DOHH2 (cell line): ENCODE results near the gene TRERF1.
A peak's percentile ranks its signal among the peaks of the same experiment; 100 is the strongest.

Experiments used
- H3F3A ChIP-seq: fragments of 200-600 bp; sonication (generic), shearing (Covaris generic); 2 replicates; pipeline ENCODE4 v1.6.0; 2016; ENCODE audit warnings: antibody characterized with exemption, mild to moderate bottlenecking; ENCODE audit not compliant: control insufficient read depth, insufficient read depth
- H3K27ac ChIP-seq: fragments of 200-600 bp; sonication (generic); 2 replicates; pipeline ENCODE4 v1.5.1; 2014; ENCODE audit warnings: low read depth, mild to moderate bottlenecking, low read length, moderate library complexity
- H3K27me3 ChIP-seq: fragments of 200-600 bp; sonication (generic); 2 replicates; pipeline ENCODE4 v1.6.1; 2014; ENCODE audit warnings: mild to moderate bottlenecking, low read length, mixed read lengths; ENCODE audit not compliant: control insufficient read depth
- H3K36me3 ChIP-seq: fragments of 200-600 bp; sonication (generic); 2 replicates; pipeline ENCODE4 v1.6.1; 2014; ENCODE audit warnings: mild to moderate bottlenecking, low read length, moderate library complexity, mixed read lengths; ENCODE audit not compliant: control insufficient read depth
- H3K4me1 ChIP-seq: fragments of 200-600 bp; sonication (generic); 2 replicates; pipeline ENCODE4 v1.6.1; 2014; ENCODE audit warnings: mild to moderate bottlenecking, low read length, mixed read lengths; ENCODE audit not compliant: control insufficient read depth
- H3K4me2 ChIP-seq: fragments of 200-600 bp; sonication (generic); 2 replicates; pipeline ENCODE4 v1.6.0; 2014; ENCODE audit warnings: mild to moderate bottlenecking, low read length, moderate library complexity
- H3K4me3 ChIP-seq: fragments of 200-600 bp; sonication (generic); 2 replicates; pipeline ENCODE4 v1.5.1; 2014; ENCODE audit warnings: mild to moderate bottlenecking, low read length, mixed read lengths
- H3K79me2 ChIP-seq: fragments of 200-600 bp; sonication (generic); 2 replicates; pipeline ENCODE4 v1.6.1; 2014; ENCODE audit warnings: mild to moderate bottlenecking, low read length, mixed read lengths; ENCODE audit not compliant: control insufficient read depth
- H3K9me2 ChIP-seq: fragments of 200-600 bp; sonication (generic); replicated peaks from 2 replicates; pipeline ENCODE4 v1.6.1; 2014; ENCODE audit warnings: mild to moderate bottlenecking, low read length, mixed read lengths; ENCODE audit not compliant: control insufficient read depth
- H3K9me3 ChIP-seq: fragments of 200-600 bp; sonication (generic); 2 replicates; pipeline ENCODE4 v1.6.1; 2014; ENCODE audit warnings: antibody characterized with exemption, low read length, mixed read lengths; ENCODE audit not compliant: control insufficient read depth, insufficient read depth
- H4K20me1 ChIP-seq: fragments of 200-600 bp; sonication (generic); 2 replicates; pipeline ENCODE4 v1.6.0; 2014; ENCODE audit warnings: low read depth, mild to moderate bottlenecking, antibody characterized with exemption, low read length, moderate library complexity; ENCODE audit not compliant: control insufficient read depth, insufficient read depth
- CTCF ChIP-seq: fragments of 200-600 bp; sonication (generic); IDR thresholded peaks from one replicate; pipeline ENCODE4 v1.5.1; 2014; ENCODE audit warnings: antibody characterized with exemption, mild to moderate bottlenecking, low read depth, low read length; ENCODE audit not compliant: poor library complexity, severe bottlenecking
- EZH2phosphoT487 ChIP-seq: fragments of 200-600 bp; sonication (generic); IDR thresholded peaks from 2 replicates; pipeline ENCODE4 v1.6.1; 2017; ENCODE audit warnings: borderline replicate concordance, mild to moderate bottlenecking, antibody characterized with exemption, low read length, moderate library complexity, mixed read lengths

TRERF1 gene

GRCh38 chr6:42453654-42454427 is 2.1 kb upstream of the TRERF1 start:
- peaks cover 27% of the 10 kb centered on the region for H3K79me2 ChIP-seq
- H3K4me1 ChIP-seq, result peaks cover 34% of the 10 kb centered on the region
- peak overlapping the region; percentile 93 for H3K4me3 ChIP-seq
- no peaks in the 10 kb centered on the region for H3K9me3 ChIP-seq
- peaks cover 12% of the 10 kb centered on the region; the same call in 1 of the 2 replicates for H4K20me1 ChIP-seq
- H3K4me2 ChIP-seq, result peak overlapping the region; percentile 97
- 0 out of 2 replicates have a peak overlapping the region, but pooled peaks have one; percentile 86 for H3K27ac ChIP-seq
- peaks cover 25% of the 10 kb centered on the region for H3K36me3 ChIP-seq
- no peaks in the 10 kb centered on the region; the same call in 1 of the 2 replicates for H3K27me3 ChIP-seq
- H3K9me2 ChIP-seq, result no peaks in the 10 kb centered on the region
- peaks cover 15% of the 10 kb centered on the region for H3F3A ChIP-seq
- TF ChIP-seq EZH2phosphoT487 (no peak), CTCF (no peak)

- Histone ChIP-seq H3F3A (peaks cover 15% of the 10 kb centered on the region), H3K27me3 (no peaks in the 10 kb centered on the region; the same call in 1 of the 2 replicates), H3K79me2 (peaks cover 34% of the 10 kb centered on the region), H4K20me1 (peaks cover 14% of the 10 kb centered on the region; the same call in 1 of the 2 replicates), H3K4me3 (peak overlapping the region; percentile 93), H3K4me2 (peak overlapping the region; percentile 97), H3K4me1 (peaks cover 40% of the 10 kb centered on the region), H3K27ac (peak overlapping the region; percentile 86), H3K9me2 (no peaks in the 10 kb centered on the region), H3K9me3 (no peaks in the 10 kb centered on the region), H3K36me3 (peaks cover 31% of the 10 kb centered on the region)
- no peak for TF ChIP-seq EZH2phosphoT487
- no peak for TF ChIP-seq CTCF
Measured at GRCh38 chr6:42453031-42453653, 1.4 kb upstream of the TRERF1 start.

GRCh38 chr6:42452171-42453030 is 675 bp upstream of the TRERF1 start:
- Histone ChIP-seq H3F3A (peaks cover 15% of the 10 kb centered on the region), H4K20me1 (peaks cover 16% of the 10 kb centered on the region; the same call in 1 of the 2 replicates), H3K36me3 (peaks cover 38% of the 10 kb centered on the region), H3K4me1 (peaks cover 42% of the 10 kb centered on the region), H3K4me3 (peak overlapping the region; percentile 93), H3K27ac (peak overlapping the region; percentile 86), H3K4me2 (peak overlapping the region; percentile 97), H3K79me2 (peaks cover 42% of the 10 kb centered on the region), H3K27me3 (no peaks in the 10 kb centered on the region; the same call in 1 of the 2 replicates), H3K9me2 (no peaks in the 10 kb centered on the region), H3K9me3 (no peaks in the 10 kb centered on the region)
- TF ChIP-seq CTCF (no peak), EZH2phosphoT487 (no peak)
